ENCODE results near the gene TTC7B.

- TF ChIP-seq CTCF (IDR thresholded peaks at IDR 0.05) (no peak), EP300 (IDR thresholded peaks at IDR 0.05) (no peak), POLR2AphosphoS5 (IDR thresholded peaks at IDR 0.05) (no peak)
Measured at GRCh38 chr14:90651271-90651804, 164.9 kb downstream of the TTC7B start.
